ENCODE measurements around the gene RPS19.

RPS19 gene

DNA sequence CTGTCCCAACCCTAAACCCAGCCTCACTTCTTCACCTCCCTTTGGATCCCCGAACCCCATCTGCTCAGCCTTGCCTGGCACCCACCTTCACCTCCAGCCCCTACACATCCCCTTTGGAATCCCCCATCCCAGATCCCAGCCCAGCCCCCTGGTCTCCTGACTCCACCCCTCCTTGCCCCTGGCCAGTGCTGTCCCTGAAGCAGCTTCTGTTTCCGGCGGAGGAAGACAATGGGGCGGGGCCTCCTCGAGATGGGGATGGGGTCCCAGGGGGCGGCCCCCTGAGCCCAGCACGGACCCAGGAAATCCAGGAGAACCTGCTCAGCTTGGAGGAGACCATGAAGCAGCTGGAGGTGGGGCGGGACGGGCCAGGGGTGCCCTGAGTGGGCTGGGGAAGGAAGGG is 46.2 kb downstream of the RPS19 start:
- ChIA-PET CTCF (no interaction called here), POLR2A (ENCODE audit: low non-redundant PET) (no interaction called here)
- peak overlapping the region; percentile 34 for H3K27ac ChIP-seq
- no peak for DNase-seq (ENCODE audit: low spot score)
- TF ChIP-seq, protein P1, sequence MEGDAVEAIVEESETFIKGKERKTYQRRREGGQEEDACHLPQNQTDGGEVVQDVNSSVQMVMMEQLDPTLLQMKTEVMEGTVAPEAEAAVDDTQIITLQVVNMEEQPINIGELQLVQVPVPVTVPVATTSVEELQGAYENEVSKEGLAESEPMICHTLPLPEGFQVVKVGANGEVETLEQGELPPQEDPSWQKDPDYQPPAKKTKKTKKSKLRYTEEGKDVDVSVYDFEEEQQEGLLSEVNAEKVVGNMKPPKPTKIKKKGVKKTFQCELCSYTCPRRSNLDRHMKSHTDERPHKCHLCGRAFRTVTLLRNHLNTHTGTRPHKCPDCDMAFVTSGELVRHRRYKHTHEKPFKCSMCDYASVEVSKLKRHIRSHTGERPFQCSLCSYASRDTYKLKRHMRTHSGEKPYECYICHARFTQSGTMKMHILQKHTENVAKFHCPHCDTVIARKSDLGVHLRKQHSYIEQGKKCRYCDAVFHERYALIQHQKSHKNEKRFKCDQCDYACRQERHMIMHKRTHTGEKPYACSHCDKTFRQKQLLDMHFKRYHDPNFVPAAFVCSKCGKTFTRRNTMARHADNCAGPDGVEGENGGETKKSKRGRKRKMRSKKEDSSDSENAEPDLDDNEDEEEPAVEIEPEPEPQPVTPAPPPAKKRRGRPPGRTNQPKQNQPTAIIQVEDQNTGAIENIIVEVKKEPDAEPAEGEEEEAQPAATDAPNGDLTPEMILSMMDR (conservative IDR thresholded peaks at IDR 0.05; ENCODE audit: low read depth): no peak

DNA sequence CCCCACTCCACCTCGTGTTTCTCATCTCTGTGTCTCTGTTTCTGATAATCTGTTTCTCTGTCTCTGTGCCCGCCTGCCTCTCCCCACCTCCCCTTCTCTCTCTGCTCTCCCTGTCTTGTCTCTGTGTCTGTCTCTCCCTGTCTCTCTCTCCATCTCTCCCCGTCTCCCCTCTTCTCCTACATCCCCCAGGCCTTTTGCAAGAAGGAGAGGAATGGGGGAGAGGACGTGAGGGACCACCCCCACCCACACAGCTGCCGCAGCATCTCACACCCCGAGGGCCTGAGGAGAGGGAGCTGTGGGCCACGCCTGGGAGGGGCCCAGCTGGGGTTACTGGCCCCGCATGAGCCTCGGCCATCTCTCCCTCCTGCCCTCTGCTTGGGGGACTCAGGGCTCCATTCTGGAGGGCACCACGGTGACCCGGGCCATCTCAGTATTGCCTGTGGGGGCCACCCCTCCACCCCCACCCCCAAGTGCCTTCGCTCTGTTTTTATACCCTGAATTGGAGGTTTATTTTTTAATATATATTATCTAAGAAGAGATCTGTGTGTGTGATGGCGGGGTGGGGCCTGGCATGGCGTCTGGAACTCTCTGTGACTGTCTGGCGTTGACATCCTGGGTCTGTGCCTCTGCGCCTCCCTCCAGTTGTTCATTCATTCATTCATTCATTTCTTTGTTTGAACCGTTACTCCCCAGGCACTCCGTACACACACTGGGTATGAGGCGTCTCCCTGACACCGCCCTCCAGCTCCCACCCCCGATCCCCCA is 47.0 kb downstream of the RPS19 start:
- CTCF ChIA-PET: no interaction called here
- POLR2A ChIA-PET (ENCODE audit: low non-redundant PET): no interaction called here

GRCh38 chr19:41907994-41908615 is 48.0 kb downstream of the RPS19 start:
- CTCF ChIA-PET: no interaction called here
- DNase-seq (ENCODE audit: low spot score): no peak
- TF ChIP-seq, protein P1 (conservative IDR thresholded peaks at IDR 0.05; ENCODE audit: low read depth): no peak
- POLR2A ChIA-PET (ENCODE audit: low non-redundant PET): no interaction called here
- no peak overlapping the region for H3K27ac ChIP-seq

More for the DNA sequence above, 47.0 kb downstream of the RPS19 start:
- no peak for DNase-seq (ENCODE audit: low spot score)
- peak overlapping the region; percentile 34 for H3K27ac ChIP-seq
- TF ChIP-seq, protein P1 (conservative IDR thresholded peaks at IDR 0.05; ENCODE audit: low read depth): no peak

DNA sequence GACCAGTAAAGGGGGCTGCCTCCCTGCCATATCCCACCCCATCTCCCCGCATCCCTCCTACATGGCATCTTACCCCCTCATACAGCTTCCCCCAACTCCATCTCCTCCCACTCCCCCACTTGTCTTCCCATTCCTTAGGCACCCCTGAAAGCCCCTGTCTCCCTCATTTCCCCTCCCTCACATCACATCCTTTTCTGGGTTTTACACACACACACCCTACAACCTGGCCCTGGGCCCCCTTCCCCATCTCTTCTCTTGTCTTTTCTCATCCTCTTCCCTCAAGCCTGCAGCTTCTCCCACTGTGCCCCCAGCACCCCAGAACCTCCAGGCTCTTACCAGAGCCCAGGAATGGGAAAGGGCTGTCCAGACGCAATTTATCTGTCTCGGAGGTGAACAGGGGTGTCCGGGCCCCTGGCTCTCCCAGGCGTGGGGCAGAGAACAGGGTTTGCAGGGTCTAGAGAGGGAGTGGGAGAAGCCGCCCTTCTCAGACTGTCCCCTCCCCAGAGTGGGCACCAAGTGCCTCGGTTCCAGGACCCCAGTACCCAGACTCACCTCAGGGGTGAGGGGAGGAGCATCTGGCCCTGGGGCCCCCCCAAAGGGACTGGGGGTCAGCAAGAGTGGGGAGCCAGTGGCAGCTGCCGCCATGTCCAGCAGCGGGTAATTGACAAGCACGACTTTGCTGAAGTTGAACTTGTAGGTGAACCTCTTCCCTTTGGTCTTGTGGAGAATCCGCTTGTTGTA is 48.8 kb downstream of the RPS19 start:
- ChIA-PET POLR2A (ENCODE audit: low non-redundant PET) (no interaction called here), CTCF (interaction anchor here (0.6 kb wide), 2 partner anchors 55 to 173 kb away, joined by 3 to 5 read pairs; no protein-coding TSS in a partner anchor)
- no peak for DNase-seq (ENCODE audit: low spot score)
- TF ChIP-seq, protein P1 (conservative IDR thresholded peaks at IDR 0.05; ENCODE audit: low read depth): no peak
- no peak overlapping the region for H3K27ac ChIP-seq

- TF ChIP-seq, protein P1 (conservative IDR thresholded peaks at IDR 0.05; ENCODE audit: low read depth): no peak
- no peak overlapping the region for H3K27ac ChIP-seq
- ChIA-PET POLR2A (ENCODE audit: low non-redundant PET) (no interaction called here), CTCF (interaction anchor here (0.5 to 0.6 kb wide), 2 partner anchors 55 to 112 kb away, joined by 4 to 5 read pairs; no protein-coding TSS in a partner anchor)
- no peak for DNase-seq (ENCODE audit: low spot score)
Observed at GRCh38 chr19:41909706-41910105, 49.7 kb downstream of the RPS19 start.

GRCh38 chr19:41910240-41910991 is 50.4 kb downstream of the RPS19 start:
- CTCF ChIA-PET: interaction anchor here (0.5 kb wide), 1 partner anchor 112 kb away, joined by 4 read pairs; no protein-coding TSS in a partner anchor
- no peak for DNase-seq (ENCODE audit: low spot score)
- TF ChIP-seq, protein P1 (conservative IDR thresholded peaks at IDR 0.05; ENCODE audit: low read depth): no peak
- no peak overlapping the region for H3K27ac ChIP-seq
- POLR2A ChIA-PET (ENCODE audit: low non-redundant PET): no interaction called here
